Measurements from ENCODE around the gene PTPRZ1. TPM values are rescaled to one million over a fixed set of nuclear protein-coding genes. Genes with fewer than 3 reads are reported as not detected.

Gene PTPRZ1
- 10 to 100 TPM in 3 of 4 donors, under 1 TPM in 1; 0.32 to 33.9 (median 11.8) TPM for total RNA-seq

DNA sequence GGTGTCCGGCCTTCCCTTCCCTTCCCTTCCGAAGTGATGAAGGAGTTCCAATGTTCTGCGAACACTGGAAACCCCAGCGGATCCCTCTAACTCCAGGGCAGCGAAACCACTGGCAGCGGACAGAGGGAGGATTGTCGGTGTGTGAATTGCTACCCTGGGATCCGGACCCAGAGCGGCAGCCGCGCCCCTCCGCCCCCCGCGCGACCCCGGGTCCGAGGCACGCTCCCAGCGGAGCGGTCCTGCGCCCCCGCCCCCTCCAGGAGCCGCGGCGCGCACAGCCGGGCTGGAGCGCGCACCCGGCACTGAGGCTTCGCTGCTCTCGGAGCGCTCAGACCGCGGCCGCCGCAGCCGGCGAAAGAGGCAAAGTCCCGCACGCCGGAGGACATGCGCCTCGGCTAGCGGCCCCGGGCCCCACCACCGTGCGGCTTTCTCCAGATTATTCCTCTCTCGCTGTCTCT, at the start of gene PTPRZ1:
Gene PTPRZ1 (plus strand): TSS at position 331 of the 458 bp plus-strand sequence. CDS start 339 bp downstream, outside the sequence.
- DNase-seq (ENCODE audit: low spot score) = no peak
- peak; percentile 68 for ATAC-seq (ENCODE audit: low FRiP score)
- TF ChIP-seq, protein P1, sequence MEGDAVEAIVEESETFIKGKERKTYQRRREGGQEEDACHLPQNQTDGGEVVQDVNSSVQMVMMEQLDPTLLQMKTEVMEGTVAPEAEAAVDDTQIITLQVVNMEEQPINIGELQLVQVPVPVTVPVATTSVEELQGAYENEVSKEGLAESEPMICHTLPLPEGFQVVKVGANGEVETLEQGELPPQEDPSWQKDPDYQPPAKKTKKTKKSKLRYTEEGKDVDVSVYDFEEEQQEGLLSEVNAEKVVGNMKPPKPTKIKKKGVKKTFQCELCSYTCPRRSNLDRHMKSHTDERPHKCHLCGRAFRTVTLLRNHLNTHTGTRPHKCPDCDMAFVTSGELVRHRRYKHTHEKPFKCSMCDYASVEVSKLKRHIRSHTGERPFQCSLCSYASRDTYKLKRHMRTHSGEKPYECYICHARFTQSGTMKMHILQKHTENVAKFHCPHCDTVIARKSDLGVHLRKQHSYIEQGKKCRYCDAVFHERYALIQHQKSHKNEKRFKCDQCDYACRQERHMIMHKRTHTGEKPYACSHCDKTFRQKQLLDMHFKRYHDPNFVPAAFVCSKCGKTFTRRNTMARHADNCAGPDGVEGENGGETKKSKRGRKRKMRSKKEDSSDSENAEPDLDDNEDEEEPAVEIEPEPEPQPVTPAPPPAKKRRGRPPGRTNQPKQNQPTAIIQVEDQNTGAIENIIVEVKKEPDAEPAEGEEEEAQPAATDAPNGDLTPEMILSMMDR (IDR thresholded peaks at IDR 0.05) = no peak

DNA sequence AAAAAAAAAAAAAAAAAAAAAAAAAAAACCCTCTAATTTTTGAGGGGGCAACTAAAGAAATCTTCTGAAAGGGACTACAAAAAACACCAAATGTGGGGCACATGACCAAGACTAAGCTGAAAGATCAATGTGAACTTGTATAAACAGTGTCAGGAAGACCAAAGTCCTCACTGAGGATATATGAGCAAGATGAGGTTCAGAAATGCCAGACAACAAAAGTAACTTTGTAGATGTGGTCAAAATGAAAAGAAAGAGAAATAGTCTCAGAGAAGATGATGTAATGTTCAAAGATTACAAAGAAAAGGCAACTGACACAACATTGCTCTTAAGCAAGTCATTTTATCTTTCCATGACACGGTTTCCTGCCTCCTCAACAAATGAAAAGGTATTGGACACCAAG, 48.7 kb upstream of the PTPRZ1 start:
- TF ChIP-seq, protein P1 (IDR thresholded peaks at IDR 0.05) = no peak
- ATAC-seq (ENCODE audit: low FRiP score) = no peak
- DNase-seq (ENCODE audit: low spot score) = no peak

DNA sequence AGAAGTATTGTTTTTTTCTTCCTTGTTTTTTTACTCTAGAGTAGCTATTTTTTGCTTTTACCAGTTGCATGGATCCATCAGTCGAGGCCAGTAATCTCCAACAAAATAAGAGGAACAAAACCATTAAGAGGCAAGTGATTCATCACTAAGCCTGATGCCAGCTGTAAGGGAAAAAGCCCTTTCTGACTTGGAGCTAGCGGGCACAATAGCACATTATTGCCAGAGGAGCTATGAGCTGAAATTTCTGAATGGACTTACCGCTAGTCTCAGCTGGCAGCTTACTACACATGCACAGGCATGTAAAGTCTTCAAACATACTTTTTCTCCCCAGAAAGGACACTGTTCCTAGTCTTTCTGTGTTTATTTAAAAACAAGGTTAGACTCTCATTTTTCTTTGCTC, 41.6 kb upstream of the PTPRZ1 start:
- TF ChIP-seq, protein P1 (IDR thresholded peaks at IDR 0.05) = no peak
- ATAC-seq (ENCODE audit: low FRiP score) (no peak), DNase-seq (ENCODE audit: low spot score) (no peak)

DNA sequence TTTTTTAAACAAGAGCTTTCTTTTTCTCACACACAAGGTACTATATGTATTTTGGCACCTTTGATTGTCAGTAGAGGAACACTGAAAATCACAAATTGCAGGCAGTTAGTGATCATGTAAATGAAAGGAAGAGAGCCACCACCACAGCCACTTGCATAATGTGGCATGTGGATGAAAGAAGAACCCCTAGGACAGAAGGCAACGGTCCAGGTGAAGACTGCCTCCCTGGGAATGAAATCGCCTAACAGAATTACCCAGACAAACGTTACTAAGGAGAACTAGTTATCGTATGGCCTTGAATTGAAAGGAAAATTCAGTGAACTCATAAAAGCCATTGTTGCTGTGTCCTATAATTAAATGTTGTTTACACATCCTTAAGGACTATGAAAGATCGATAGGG, 41.2 kb upstream of the PTPRZ1 start:
- ATAC-seq (ENCODE audit: low FRiP score) = no peak
- TF ChIP-seq, protein P1 (IDR thresholded peaks at IDR 0.05) = no peak
- no peak for DNase-seq (ENCODE audit: low spot score)

DNA sequence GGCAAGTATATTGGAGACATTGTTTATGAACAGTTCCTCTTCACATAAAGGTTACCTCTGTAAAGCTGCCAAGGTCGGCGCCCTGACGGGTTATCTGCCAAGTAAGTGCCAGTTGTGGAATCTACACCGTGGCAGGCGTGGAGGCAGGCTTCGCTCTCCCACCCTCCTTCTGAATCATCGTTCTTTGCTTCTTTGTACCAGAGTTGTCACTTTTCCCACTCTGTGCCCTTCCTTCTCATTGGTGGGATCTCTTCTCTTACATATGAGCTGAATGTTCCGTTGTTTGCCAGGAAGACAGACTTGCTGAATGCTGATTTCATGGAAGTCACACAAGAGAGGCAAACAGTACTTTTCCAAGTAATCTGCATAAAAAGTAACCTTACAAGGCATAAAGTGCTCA, 40.6 kb upstream of the PTPRZ1 start:
- ATAC-seq (ENCODE audit: low FRiP score) (peak; percentile 68), DNase-seq (ENCODE audit: low spot score) (no peak)
- TF ChIP-seq, protein P1 (IDR thresholded peaks at IDR 0.05) = no peak

DNA sequence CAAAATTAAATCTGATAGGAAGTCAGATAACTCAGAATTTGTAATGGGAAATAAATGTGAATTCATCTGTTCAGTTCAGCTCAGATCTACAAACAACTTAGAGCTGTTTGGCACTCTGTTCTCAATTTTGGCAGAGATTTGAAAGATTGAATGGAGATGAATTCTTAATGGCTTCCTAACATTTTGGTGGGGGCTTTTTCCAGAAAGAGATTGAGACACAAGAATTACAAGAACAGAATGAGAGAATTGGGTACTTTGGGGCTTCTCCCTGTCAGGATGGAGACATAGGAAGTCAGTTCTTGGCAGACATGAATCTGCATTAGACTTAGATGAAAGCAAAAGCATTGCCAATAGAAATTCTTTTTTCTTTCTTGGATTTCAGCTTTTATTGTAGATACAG, 39.0 kb upstream of the PTPRZ1 start:
- TF ChIP-seq, protein P1 (IDR thresholded peaks at IDR 0.05) = no peak
- ATAC-seq (ENCODE audit: low FRiP score) (no peak), DNase-seq (ENCODE audit: low spot score) (no peak)

DNA sequence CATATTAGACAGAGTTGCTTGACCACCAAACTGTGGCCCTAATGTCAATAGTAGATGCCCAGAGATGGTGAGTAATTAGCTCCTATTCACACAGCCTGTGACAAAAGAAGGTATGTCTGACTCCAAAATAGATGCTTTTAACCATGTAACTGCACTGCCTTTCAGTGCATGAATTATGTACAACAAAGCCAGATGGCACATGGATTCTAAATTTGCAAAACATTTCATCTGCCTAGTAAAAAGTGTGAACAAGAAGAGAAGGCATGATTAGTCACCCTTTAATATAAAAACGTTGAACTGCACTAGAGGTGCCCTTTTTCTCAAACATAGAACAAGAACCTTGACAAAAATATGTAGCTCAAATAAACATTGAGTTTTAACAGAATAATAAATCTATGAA, 35.5 kb upstream of the PTPRZ1 start:
- no peak for ATAC-seq (ENCODE audit: low FRiP score)
- TF ChIP-seq, protein P1 (IDR thresholded peaks at IDR 0.05) = no peak
- DNase-seq (ENCODE audit: low spot score) = no peak

Data from omental fat pad (tissue), 4 donors.